ENCODE measurements around the gene PIPOX.

GRCh38 chr17:29070781-29071180 is 27.8 kb downstream of the PIPOX start:
- TF ChIP-seq CTCF (IDR thresholded peaks at IDR 0.05) (no peak), POLR2A (IDR thresholded peaks at IDR 0.05) (no peak)
